ENCODE data around the gene ING5.

GRCh38 chr2:241768850-241769249 is 67.0 kb downstream of the ING5 start:
- TF ChIP-seq POLR2A (IDR thresholded peaks at IDR 0.05; ENCODE audit: low read length): no peak
- TF ChIP-seq GATA1 (IDR thresholded peaks at IDR 0.05; ENCODE audit: low read depth, low read length): no peak

Data from erythroblast (primary cell).